ENCODE results near the gene CHD2. TPM values are rescaled to one million over a fixed set of nuclear protein-coding genes. Genes with fewer than 3 reads are reported as not detected.

Gene CHD2
- total and polyA plus RNA-seq, 10 of the 15 experiments (the other 5 are each of a cell fraction or from before 2014, with no cell fraction given): 38.1 to 94.7 (median 63.3) TPM

- Histone ChIP-seq H3K4me3 (no peak overlapping the region), H3K79me2 (ENCODE audit: control insufficient read depth, insufficient read depth, low read length) (no peaks in the 10 kb centered on the region; the same call in 1 of the 2 replicates), H3K36me3 (ENCODE audit: control insufficient read depth in 2 of 2, insufficient read depth in 2 of 2, low read length in 1 of 2) (peaks cover 23 to 55% of the 10 kb centered on the region in 2 experiments), H4K20me1 (ENCODE audit: control insufficient read depth, insufficient read depth) (no peaks in the 10 kb centered on the region), H3K4me1 (ENCODE audit: control insufficient read depth, insufficient read depth, low read length) (peaks cover 18% of the 10 kb centered on the region), H2AFZ (ENCODE audit: control insufficient read depth, low read depth, low read length) (no peak overlapping the region), H3K4me2 (ENCODE audit: control insufficient read depth, insufficient read depth) (no peak overlapping the region; the same call in none of the 2 replicates), H3K9ac (ENCODE audit: control insufficient read depth, insufficient read depth, low read length) (no peak overlapping the region), H3K9me3 (replicated peaks; ENCODE audit: control insufficient read depth, insufficient read depth, low read length) (no peaks in the 10 kb centered on the region), H3K27ac (ENCODE audit: control insufficient read depth, insufficient read depth) (no peak overlapping the region; the same call in 1 of the 2 replicates), H3K27me3 (replicated peaks in 1 of 2; ENCODE audit: control insufficient read depth in 2 of 2, insufficient read depth in 2 of 2, low read length in 1 of 2) (no peaks in the 10 kb centered on the region)
- ChIA-PET RAD21 (ENCODE audit: unreplicated experiment) (interaction anchor here (2.1 kb wide), 1 partner anchor 224 kb away, joined by 5 read pairs; no protein-coding TSS in a partner anchor), CTCF (interaction anchor here (0.7 to 2.4 kb wide), 4 partner anchors 9 to 1099 kb away, joined by 4 to 13 read pairs (median 4); no protein-coding TSS in a partner anchor), SMC1A (ENCODE audit: uncharacterized antibody, unreplicated experiment) (interaction anchor here (0.8 to 1.4 kb wide), 4 partner anchors 9 to 78 kb away, joined by 3 to 6 read pairs (median 3); no protein-coding TSS in a partner anchor), POLR2A (no interaction called here)
- in situ Hi-C loops (cut with MboI): no loop called here
- TF ChIP-seq BCLAF1 (IDR thresholded peaks at IDR 0.05) (no peak), TARDBP (IDR thresholded peaks at IDR 0.05; ENCODE audit: borderline replicate concordance) (no peak), IKZF1 (conservative IDR thresholded peaks at IDR 0.05) (no peak), CUX1 (IDR thresholded peaks at IDR 0.05; ENCODE audit: insufficient replicate concordance, low read depth, low read length) (no peak), IKZF2 (IDR thresholded peaks at IDR 0.05) (no peak), FOS (IDR thresholded peaks at IDR 0.05; ENCODE audit: borderline replicate concordance, extremely low read depth, insufficient read length) (no peak), GABPA (IDR thresholded peaks at IDR 0.05; ENCODE audit: low read depth) (no peak), CTCF (IDR thresholded peaks at IDR 0.05 in 2 of 3, conservative IDR thresholded peaks at IDR 0.05 in 1 of 3; ENCODE audit: control insufficient read depth in 2 of 3, extremely low read depth in 1 of 3, insufficient read depth in 1 of 3, low read depth in 3 of 3, low read length in 3 of 3) (no peak)
- no TSS peak for BruUV-seq (replicated peaks)
- DNase-seq (ENCODE audit: low read depth, low spot score) (peak; percentile 5), ATAC-seq (peak; percentile 77), FAIRE-seq (no peak)
- WGBS (ENCODE audit: insufficient coverage, insufficient replicate concordance, low lambda C conversion rate, missing lambda C conversion rate): 99% methylated on average over 3 of the region's 3 CpGs
- intact Hi-C loops (cut with micrococcal nuclease; ENCODE audit: unreplicated experiment): no loop called here
Observed at GRCh38 chr15:93020976-93021772, 121.0 kb downstream of the CHD2 start.

All from GM12878 (cell line).